Measurements from ENCODE around the gene CCDC73. TPM values are rescaled to one million over a fixed set of nuclear protein-coding genes. Genes with fewer than 3 reads are reported as not detected.

CCDC73 gene
- total RNA-seq, 1 donor from 2014 or later: not detected

DNA sequence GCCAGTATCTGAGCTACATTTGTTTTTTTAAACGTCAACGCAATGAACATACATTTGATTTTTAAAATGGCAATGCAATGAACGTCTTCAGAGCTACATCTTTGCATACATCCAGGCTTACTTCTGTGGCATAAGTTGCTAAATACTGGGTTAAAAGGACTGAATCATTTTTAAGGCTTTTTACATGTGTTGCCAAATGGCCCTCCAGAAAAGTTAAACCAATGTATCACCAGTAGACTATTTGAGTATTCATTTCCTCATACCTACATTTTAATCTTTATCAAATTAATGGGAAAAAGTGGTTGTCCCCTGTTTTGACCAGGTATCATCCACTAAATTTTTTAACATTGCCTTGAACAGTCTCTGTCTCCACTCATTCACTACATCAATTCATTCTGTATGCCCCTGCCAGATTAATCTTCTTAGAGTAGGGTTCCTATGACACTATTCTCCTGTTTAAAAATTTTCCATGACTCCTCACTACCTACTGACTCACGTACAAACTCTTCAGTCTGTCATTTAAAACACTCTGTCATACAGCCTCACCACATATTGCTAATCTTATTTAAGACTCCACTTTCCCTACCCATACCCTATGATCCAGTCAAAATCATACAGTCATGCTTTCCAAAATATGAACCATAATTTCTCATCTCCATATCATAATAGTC, 22.9 kb upstream of the CCDC73 start:
- Mint-ChIP-seq H3K9me3 (ENCODE audit: low read depth) (no peaks in the 10 kb centered on the region), H3K27ac (ENCODE audit: unreplicated experiment) (no peak overlapping the region), H3K27me3 (ENCODE audit: low read depth) (peaks cover 46% of the 10 kb centered on the region), H3K4me1 (ENCODE audit: low read depth) (no peaks in the 10 kb centered on the region), H3K36me3 (ENCODE audit: low read depth) (no peaks in the 10 kb centered on the region), H3K4me3 (ENCODE audit: unreplicated experiment) (no peak overlapping the region)
- no peak for DNase-seq (ENCODE audit: low spot score)
- TF ChIP-seq CTCF (IDR thresholded peaks at IDR 0.05): no peak

- no peak overlapping the region for H3K27ac Mint-ChIP-seq (ENCODE audit: unreplicated experiment)
Observed at GRCh38 chr11:32809313-32809712, 14.9 kb upstream of the CCDC73 start.

DNA sequence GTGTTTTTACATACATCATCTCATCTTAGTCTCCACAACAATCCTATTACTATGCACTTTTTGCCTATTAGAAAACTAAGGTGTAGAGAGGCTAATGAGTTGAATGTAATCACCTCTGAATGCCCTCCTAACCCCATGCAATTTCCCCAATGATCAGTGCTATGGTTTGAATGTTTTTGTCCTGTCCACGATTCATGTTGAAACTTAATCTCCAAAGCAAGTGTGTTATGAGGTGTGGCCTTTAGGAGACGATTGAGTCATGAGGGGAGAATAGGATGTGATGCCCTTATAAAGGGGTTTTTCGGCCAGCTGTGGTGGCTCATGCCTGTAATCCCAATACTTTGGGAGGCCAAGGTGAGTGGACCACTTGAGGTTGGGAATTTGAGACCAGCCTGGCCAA, 2.0 kb upstream of the CCDC73 start:
- no peaks in the 10 kb centered on the region for H3K36me3 Mint-ChIP-seq (ENCODE audit: low read depth)
- no peak overlapping the region for H3K4me3 Mint-ChIP-seq (ENCODE audit: unreplicated experiment)
- no peaks in the 10 kb centered on the region for H3K9me3 Mint-ChIP-seq (ENCODE audit: low read depth)
- H3K27ac Mint-ChIP-seq (ENCODE audit: unreplicated experiment): no peak overlapping the region
- H3K4me1 Mint-ChIP-seq (ENCODE audit: low read depth): peaks cover 4% of the 10 kb centered on the region
- no peak for DNase-seq (ENCODE audit: low spot score)
- peaks cover 46% of the 10 kb centered on the region for H3K27me3 Mint-ChIP-seq (ENCODE audit: low read depth)
- TF ChIP-seq CTCF (IDR thresholded peaks at IDR 0.05): no peak

More at GRCh38 chr11:32809313-32809712, 14.9 kb upstream of the CCDC73 start:
- H3K36me3 Mint-ChIP-seq (ENCODE audit: low read depth): no peaks in the 10 kb centered on the region
- DNase-seq (ENCODE audit: low spot score): no peak
- H3K4me1 Mint-ChIP-seq (ENCODE audit: low read depth): no peaks in the 10 kb centered on the region
- H3K4me3 Mint-ChIP-seq (ENCODE audit: unreplicated experiment): no peak overlapping the region
- peak; percentile 83 for TF ChIP-seq CTCF (IDR thresholded peaks at IDR 0.05)
- H3K9me3 Mint-ChIP-seq (ENCODE audit: low read depth): no peaks in the 10 kb centered on the region
- H3K27me3 Mint-ChIP-seq (ENCODE audit: low read depth): peaks cover 24% of the 10 kb centered on the region

DNA sequence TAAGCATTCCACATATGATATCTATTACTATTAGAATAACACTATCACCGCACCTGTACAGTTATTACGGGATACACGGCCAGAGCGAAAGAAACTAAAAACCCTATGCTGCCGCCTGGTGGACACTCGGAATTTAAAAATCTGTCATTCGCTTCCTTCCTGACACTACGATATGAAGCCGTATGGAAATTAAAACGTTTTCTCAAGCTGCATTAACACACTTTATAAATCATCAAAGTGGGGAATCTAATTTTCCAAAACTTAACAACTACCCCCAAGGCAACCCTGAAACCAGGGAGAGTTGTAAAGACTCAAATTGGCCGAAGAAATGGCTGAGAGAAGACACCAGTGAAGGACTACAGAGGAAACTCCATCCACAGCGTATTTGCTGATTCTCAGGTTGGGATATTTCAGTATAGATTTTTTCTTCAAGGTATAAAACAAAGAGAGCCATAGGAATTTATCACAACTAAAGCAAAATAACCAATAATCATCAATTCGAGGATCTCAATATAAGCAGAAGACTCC, 1.4 kb downstream of the CCDC73 start:
- peaks cover 59% of the 10 kb centered on the region for H3K27me3 Mint-ChIP-seq (ENCODE audit: low read depth)
- peak; percentile 97 for TF ChIP-seq CTCF (IDR thresholded peaks at IDR 0.05)
- no peak overlapping the region for H3K27ac Mint-ChIP-seq (ENCODE audit: unreplicated experiment)
- H3K4me1 Mint-ChIP-seq (ENCODE audit: low read depth): peaks cover 4% of the 10 kb centered on the region
- no peaks in the 10 kb centered on the region for H3K9me3 Mint-ChIP-seq (ENCODE audit: low read depth)
- H3K4me3 Mint-ChIP-seq (ENCODE audit: unreplicated experiment): peak overlapping the region; percentile 54
- H3K36me3 Mint-ChIP-seq (ENCODE audit: low read depth): no peaks in the 10 kb centered on the region
- no peak for DNase-seq (ENCODE audit: low spot score)

DNA sequence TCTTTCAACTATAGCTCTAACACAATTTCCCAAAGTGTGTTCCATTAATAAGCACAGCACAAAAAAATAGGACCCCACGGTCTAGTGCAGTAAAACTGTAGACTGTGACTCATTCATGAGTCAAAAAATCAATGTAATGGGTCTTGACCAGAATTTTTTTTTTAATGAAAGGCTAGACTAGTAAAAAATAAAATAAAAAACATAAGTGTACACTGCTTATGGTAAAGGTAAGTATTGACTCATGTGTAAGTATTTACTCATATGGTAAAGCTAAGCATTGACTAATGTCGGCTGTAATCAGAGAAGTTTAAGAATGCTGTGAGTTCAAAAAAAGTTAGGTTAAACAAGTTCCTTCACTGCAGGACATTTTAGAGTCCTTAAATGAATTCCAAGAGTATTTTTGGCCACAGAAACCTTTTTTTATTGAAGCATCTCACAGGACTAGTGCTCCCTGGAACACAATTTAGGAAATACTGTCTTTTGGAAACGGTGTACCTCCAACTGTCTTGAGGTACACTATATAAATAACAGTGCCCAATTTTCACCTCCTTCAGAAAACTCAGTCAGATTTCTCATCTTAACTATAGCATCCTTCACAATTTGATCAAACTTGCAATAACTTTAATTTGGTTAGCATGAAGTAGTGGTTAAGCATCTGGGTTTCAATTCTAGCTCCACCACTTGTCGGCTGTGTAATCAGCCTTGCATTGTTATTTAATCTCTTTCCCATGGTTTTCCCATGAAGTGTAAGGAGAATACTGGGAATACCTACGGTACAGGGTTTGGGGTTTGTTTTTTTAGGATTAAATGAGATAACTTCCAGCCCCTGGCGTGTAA, 2.1 kb downstream of the CCDC73 start:
- Mint-ChIP-seq H3K4me3 (ENCODE audit: unreplicated experiment) (no peak overlapping the region), H3K36me3 (ENCODE audit: low read depth) (no peaks in the 10 kb centered on the region), H3K4me1 (ENCODE audit: low read depth) (peaks cover 4% of the 10 kb centered on the region), H3K27me3 (ENCODE audit: low read depth) (peaks cover 61% of the 10 kb centered on the region), H3K9me3 (ENCODE audit: low read depth) (no peaks in the 10 kb centered on the region), H3K27ac (ENCODE audit: unreplicated experiment) (no peak overlapping the region)
- DNase-seq (ENCODE audit: low spot score): no peak
- no peak for TF ChIP-seq CTCF (IDR thresholded peaks at IDR 0.05)

All from chondrocyte (in vitro differentiated cells).